NCI-H82 treated with DMSO at 0.1 percent for 48 hours (cell line): ENCODE measurements around the gene HOXD8.

Source experiments
- DNase-seq: peaks from one replicate; lab custom pipeline; 2025; ENCODE audit not compliant: unreplicated experiment; lab: John Stamatoyannopoulos, UW

HOXD8 gene

GRCh38 chr2:176145085-176145969, 15.8 kb downstream of the HOXD8 start:
- no peak for DNase-seq

GRCh38 chr2:176146101-176146500, 16.6 kb downstream of the HOXD8 start:
- no peak for DNase-seq

GRCh38 chr2:176146645-176147044, 17.1 kb downstream of the HOXD8 start:
- DNase-seq: no peak

- DNase-seq: no peak
These were observed 17.8 kb downstream of the HOXD8 start for GRCh38 chr2:176147210-176147799.

GRCh38 chr2:176147800-176148496, 18.4 kb downstream of the HOXD8 start:
- DNase-seq: no peak

- DNase-seq: no peak
These were observed 19.4 kb downstream of the HOXD8 start for GRCh38 chr2:176148751-176149421.

- no peak for DNase-seq
These were observed 20.0 kb downstream of the HOXD8 start for GRCh38 chr2:176149481-176149938.

- DNase-seq: no peak
These were observed 20.6 kb downstream of the HOXD8 start for GRCh38 chr2:176149939-176150583.

GRCh38 chr2:176150584-176151441, 21.3 kb downstream of the HOXD8 start:
- no peak for DNase-seq

GRCh38 chr2:176151442-176152287, 22.2 kb downstream of the HOXD8 start, which contains the start of gene HOXD4:
TSS of gene HOXD4 (plus strand) at chr2:176151550. CDS start at chr2:176151634, 84 bp downstream.
- no peak for DNase-seq

- no peak for DNase-seq
These were observed 23.1 kb downstream of the HOXD8 start for GRCh38 chr2:176152350-176153181.

- DNase-seq: no peak
These were observed 25.2 kb downstream of the HOXD8 start for GRCh38 chr2:176154576-176155252.

- no peak for DNase-seq
These were observed 26.0 kb downstream of the HOXD8 start for GRCh38 chr2:176155356-176156044.

GRCh38 chr2:176156301-176156806, 26.8 kb downstream of the HOXD8 start:
- no peak for DNase-seq

GRCh38 chr2:176156807-176157498, 27.4 kb downstream of the HOXD8 start, which contains the start of gene HOXD3:
TSS of gene HOXD3 (plus strand) at chr2:176157307. CDS start at chr2:176169115, 11,808 bp downstream.
- DNase-seq: no peak
